IMR-90 (cell line): ENCODE results near the gene OSCP1. TPM values are rescaled to one million over a fixed set of nuclear protein-coding genes. Genes with fewer than 3 reads are reported as not detected.
A peak's percentile ranks its signal among the peaks of the same experiment; 100 is the strongest.

Experiments
- CEBPB ChIP-seq: IDR thresholded peaks from 2 replicates; pipeline ENCODE4 v1.6.1; 2012; ENCODE audit warnings: low read depth, low read length, improper control_type of control experiment
- MAZ ChIP-seq: IDR thresholded peaks from 2 replicates; pipeline ENCODE4 v1.6.1; 2012; ENCODE audit warnings: low read depth, mild to moderate bottlenecking, low read length, improper control_type of control experiment, moderate library complexity, borderline replicate concordance
- RFX5 ChIP-seq: IDR thresholded peaks from 2 replicates; pipeline ENCODE4 v1.8.0; 2012; ENCODE audit warnings: low read depth, mild to moderate bottlenecking, low read length, moderate library complexity
- polyA plus RNA-seq, 3 experiments: library from polyadenylated mRNA; depleted of rRNA; stranded (reverse); fragments of >200 nt; gene quantifications; 2 replicates each; pipeline ENCODE4 v1.2.3, GENCODE V29; 2012; ENCODE audit warnings: low replicate concordance in 1 of 3
- total RNA-seq: library from RNA; depleted of rRNA; stranded (reverse); fragments of >200 nt; gene quantifications from 2 replicates; pipeline ENCODE4 v1.2.3, GENCODE V29; 2012
- TF ChIP-seq, protein P1 (sequence below): fragments of 150-350 bp; IDR thresholded peaks from 2 replicates; pipeline ENCODE4 v1.6.1; 2017; ENCODE audit warnings: mild to moderate bottlenecking, antibody characterized with exemption, low read length, low read depth

The OSCP1 gene
- total and polyA plus RNA-seq, 2 of the 4 experiments (the other 2 are of a cell fraction), result 7.8 to 11.8 TPM

DNA sequence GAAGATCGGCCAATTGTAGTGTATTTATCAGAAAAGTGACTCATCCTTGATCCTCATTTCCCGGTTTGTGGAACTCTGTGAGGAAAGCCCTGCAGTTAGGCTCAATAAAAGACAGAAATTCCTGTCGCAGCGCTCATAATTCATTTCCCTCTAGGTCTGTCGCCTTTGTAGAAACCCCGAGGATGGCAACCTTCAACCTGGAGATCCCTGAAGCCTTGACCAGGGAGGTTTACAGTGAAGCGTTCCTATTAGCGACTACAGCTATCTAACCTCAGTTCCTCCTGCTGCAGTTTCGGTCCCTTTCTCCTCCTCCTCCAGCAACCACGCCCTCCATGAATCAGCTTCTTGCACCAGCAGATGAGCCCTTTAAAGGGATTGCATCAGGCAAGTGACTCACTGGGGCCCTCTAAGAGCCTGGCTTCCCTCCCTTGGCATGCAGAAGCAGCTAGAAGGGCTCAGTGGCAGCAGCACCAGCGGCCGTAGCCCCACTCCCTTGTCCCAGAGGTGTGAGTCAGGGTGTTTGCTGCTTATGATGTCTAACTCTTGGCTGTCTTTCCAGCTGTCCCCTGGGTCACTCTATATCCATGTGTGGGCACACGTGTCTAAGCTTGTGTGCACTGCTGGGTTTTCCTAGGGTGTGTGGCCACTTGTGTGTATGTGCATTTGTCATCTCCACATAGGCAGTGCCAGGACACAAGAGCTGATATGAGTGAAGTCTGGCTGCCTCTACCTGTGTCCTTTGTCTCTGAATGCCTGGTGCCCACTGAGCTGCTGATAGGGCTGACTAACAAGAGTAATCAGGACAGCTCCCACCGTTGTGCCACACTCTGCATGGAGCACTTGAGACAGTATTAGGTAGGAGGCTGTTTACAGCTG is 63.7 kb downstream of the OSCP1 start (continued):
- TF ChIP-seq, protein P1, sequence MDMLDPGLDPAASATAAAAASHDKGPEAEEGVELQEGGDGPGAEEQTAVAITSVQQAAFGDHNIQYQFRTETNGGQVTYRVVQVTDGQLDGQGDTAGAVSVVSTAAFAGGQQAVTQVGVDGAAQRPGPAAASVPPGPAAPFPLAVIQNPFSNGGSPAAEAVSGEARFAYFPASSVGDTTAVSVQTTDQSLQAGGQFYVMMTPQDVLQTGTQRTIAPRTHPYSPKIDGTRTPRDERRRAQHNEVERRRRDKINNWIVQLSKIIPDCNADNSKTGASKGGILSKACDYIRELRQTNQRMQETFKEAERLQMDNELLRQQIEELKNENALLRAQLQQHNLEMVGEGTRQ, result peak; percentile 41
- TF ChIP-seq MAZ (peak; percentile 64; the same call in 1 of the 2 replicates), CEBPB (peak; percentile 100), RFX5 (no peak)
